IPS-18c (cell line): ENCODE data around the gene CNN3.

Experiments used
- H3K4me3 ChIP-seq: 2 replicates; pipeline ENCODE4 v1.7.0; 2013; ENCODE audit warnings: low read depth, mild to moderate bottlenecking, low read length, moderate library complexity; ENCODE audit not compliant: insufficient read depth
- H3K9me3 ChIP-seq: one replicate; pipeline ENCODE4 v1.6.1; 2013; ENCODE audit warnings: mild to moderate bottlenecking, low read length, moderate library complexity; ENCODE audit not compliant: control insufficient read depth, insufficient read depth

Gene CNN3

DNA sequence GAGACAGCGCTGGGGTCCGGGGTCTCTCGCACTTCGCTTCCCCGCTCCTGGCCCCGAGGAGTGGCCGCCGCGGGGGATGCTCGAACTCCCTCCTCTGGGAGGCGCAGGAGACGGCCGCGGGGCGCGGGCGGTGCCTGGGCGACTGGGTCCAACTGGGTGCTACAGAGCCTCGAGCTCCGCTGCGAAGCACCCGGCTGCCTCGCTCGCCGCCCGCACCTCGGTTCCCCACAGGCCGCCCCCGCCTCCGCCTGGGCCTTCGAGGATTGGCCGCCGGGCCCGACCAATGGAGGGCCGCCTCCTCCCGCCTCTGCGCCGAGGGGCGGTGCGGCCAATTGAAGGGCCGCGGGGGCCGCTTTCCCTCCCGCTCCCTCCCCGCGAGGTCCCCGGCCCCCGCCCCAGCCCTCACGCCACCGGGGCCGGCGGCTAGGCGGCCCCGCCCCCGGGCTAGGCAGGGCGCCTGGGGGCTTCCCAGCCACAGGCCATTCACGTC is at the start of gene CNN3:
Gene CNN3 (minus strand): TSS at position 196 of the 490 bp plus-strand sequence. CDS start 216 bp downstream, outside the sequence.
- H3K9me3 ChIP-seq, result no peaks in the 10 kb centered on the region
- H3K4me3 ChIP-seq, result peak within 1 kb of the TSS; percentile 90

DNA sequence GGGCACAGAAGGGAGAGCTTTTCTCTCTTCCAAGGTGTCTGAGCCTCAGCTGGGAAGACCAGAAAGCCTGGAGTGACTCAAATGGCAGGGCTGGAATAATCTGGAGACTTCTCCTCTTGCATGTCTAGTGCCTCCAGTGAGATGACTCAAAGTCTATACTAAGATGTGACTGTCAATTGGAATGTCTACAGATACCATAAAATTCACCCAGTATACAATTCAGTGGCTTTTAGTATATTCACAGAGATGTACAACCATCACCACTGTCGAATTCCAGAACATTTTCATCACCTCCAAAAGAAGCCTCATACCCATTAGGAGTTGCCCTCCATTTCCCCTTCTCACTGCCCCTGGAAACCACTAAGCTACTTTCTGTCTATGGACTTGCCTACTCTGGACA is 47.9 kb upstream of the CNN3 start:
- H3K4me3 ChIP-seq, result no peak overlapping the region

DNA sequence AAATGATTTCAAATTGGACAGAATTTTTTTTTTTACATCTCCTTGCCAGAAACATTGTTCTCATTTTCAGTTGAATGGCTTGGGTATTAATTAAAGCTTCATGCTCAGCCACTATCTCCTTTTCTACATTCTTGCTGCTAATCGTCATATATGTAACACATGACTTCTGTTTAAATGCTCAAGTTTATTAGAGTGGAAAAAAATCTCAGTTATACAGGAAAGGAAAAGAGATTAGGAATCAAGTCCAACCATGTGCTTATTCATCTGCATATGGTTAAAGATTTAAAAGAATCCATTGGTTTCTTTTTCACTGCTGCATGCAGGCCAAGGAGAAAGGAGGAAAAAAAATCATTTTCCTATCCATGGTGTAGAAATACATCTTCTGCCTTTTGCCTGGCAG is 47.3 kb upstream of the CNN3 start:
- no peaks in the 10 kb centered on the region for H3K9me3 ChIP-seq
- H3K4me3 ChIP-seq, result no peak overlapping the region

More for the DNA sequence above, 47.9 kb upstream of the CNN3 start:
- no peaks in the 10 kb centered on the region for H3K9me3 ChIP-seq

DNA sequence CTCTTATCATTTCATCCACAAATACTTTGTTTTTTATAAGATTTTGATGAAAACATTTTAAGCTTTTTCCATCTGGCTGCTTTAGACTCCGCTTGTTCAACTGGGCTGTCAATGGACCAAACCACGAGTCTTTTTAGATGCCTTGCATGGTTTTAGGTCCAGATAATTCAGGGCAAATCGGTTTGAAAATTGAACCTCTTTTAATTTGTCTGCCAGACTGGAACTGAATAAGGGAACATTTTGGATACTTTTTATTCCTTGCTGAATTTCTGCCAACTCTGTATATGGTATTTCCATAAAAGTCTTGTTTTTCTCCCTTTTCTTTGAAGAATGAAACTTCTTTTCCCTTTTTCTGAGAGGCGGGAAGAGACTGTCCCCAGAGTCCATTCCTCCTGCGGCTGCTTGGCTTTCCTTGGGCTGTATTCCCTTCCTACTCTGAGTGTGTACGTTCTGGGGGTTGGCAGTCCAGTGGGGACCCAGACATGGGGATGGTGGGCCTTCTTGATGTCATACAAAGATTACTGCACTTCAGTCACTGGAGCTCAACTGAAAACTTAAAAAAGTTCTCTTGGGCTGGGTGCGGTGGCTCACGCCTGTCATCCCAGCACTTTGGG is 46.5 kb upstream of the CNN3 start:
- H3K4me3 ChIP-seq, result no peak overlapping the region
- no peaks in the 10 kb centered on the region for H3K9me3 ChIP-seq

DNA sequence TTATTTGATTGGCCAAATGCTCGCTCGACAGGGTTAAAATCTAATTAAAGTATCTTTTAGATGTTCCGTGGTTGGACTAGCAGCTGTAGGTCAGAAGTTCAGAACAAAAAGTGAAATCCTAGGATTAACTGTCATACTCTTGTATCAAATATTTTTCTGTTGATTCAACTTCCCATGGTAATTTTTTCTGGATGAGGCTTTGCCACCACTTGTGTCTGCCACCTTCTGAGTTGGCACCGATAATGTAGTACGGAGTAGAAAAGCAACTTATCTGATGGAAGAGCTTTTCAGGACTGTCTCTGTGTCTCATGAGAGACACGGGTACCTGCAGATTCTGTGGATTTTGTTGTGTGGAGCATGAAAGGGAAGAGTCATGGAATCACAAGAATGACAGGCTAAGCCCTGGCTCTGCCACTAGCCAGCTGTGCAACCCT is 44.6 kb upstream of the CNN3 start:
- no peaks in the 10 kb centered on the region for H3K9me3 ChIP-seq
- no peak overlapping the region for H3K4me3 ChIP-seq

DNA sequence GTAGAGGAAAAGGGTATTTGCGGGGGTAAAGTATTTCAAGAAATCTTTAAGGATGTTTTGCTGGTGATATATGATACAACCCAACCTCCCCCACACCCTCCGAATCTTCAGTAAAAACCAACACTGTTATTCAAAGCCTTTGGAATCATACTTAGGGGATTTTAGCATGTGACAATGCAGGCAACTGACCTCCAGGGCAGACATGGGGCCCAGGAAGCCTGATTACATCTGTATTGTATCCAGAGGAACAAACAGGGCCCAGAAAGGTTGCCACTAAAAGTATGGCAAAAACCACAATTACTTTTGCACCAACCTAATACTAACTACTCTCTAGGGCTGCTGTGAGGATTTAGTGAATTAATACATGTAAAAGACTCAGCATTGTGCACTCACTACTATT is 43.9 kb upstream of the CNN3 start:
- Histone ChIP-seq H3K4me3 (no peak overlapping the region), H3K9me3 (no peaks in the 10 kb centered on the region)

DNA sequence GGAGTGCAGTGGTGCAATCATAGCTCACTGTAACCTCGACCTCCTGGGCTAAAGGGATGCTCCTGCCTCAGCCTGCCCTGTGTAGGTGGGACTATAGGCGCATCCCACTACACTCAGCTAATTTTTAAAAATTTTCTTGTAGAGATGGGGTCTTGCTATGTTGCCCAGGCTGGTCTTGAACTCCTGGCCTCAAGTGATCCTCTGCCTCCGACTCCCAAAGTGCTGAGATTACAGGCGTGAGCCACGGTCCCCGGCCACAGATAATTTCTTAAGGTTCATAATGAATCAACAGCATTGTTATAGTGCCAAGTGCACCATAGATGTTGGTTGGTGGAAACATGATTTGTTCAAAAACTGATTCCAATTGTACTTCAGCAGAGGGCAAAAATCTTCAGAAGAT is 42.2 kb upstream of the CNN3 start:
- Histone ChIP-seq H3K4me3 (no peak overlapping the region), H3K9me3 (no peaks in the 10 kb centered on the region)

DNA sequence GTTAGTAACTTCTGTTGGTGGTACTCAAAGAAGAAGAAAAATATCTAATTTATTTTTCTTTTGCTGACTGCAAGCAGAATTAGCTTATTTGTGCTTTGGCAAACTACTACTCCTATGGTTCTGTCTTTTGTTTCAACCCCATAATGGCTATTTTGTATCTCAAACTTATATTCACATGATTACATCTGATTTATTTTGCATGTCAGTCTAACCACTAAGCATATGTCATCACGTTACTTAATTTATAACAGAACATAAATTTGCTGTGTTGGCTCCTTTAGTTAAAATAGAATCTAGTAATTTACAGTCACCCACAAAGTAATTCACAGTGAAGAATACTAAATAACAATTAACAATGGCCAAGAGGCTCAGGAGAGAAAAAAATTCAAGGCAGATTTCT is 39.1 kb upstream of the CNN3 start:
- Histone ChIP-seq H3K4me3 (no peak overlapping the region), H3K9me3 (no peaks in the 10 kb centered on the region)

DNA sequence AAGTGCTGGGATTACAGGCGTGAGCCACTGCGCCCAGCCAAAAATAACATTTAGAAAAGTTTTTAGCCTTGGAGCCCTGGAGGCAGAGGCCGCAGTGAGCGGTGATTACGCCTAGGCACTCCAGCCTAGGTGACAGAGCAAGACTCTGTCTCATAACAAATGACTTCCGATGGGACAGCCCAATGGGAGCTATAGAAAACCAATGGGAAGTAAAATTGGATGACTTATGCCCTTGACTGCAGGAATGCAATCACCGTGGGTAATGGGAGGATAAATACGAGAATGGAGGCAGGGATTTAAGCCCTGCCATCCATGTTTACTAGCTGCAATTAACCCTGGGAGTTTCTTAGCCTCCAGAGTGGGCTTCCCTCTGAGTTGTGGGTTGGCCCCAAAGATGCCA is 37.0 kb upstream of the CNN3 start:
- H3K9me3 ChIP-seq, result no peaks in the 10 kb centered on the region

DNA sequence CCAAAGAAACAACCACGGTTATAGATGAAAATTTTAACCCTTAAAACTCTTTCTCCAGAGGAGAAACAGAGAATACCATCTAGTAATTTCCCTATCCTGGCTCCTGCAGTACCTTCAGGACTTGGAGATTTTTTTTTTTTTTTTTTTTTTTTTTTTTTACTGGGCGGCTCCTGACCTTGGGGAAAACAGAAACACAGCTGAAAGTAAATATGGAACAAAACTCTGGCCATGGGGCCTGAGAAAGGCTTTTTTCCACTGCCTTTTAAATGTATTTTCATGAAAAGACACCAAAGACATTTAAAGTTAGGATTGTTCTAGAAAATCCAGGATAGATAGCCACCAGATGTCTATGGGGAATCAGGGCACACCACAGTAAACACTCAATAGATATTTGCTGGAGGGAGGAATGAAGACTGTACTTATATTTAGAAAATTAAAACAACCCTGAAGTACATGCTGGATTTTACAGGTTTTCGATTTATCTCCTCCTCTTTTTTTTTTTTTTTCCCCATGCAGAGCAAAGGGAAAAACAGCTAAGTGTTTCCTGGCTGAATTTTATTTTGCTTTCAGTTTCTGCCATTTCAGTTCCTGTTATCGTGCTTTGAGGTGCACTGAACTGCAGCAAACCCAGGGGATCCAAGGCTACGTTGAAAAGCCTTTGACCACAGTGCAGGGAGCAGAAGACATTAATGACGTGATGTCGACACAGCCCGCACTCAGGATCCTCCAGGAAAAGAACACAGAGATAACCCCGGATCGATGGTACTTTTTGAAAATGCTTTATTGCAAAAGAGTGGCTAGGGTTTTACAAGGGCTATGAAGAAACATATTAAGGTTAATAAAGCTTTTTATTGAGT is 35.7 kb upstream of the CNN3 start:
- H3K4me3 ChIP-seq, result no peak overlapping the region
- H3K9me3 ChIP-seq, result no peaks in the 10 kb centered on the region

More for the DNA sequence above, 37.0 kb upstream of the CNN3 start:
- H3K4me3 ChIP-seq, result no peak overlapping the region

DNA sequence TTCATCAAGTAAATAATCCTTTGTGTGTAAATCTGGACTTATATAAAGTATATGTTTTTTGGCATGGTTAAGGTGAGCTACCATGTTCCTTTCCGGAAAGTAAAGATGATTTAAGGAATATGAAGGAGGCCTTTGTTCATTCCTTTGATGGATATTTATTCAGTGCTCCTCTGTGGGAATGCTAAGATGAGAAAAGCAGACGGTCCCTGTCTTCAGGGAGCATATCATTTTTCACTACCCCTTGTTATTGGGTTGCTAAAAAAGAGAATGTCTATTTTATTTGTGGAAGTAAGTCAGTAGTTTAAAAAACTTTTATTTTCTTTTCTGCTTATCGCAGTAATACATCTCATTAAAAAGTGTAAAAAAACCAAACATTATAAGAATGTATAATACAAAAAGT is 35.1 kb upstream of the CNN3 start:
- Histone ChIP-seq H3K4me3 (no peak overlapping the region), H3K9me3 (no peaks in the 10 kb centered on the region)

DNA sequence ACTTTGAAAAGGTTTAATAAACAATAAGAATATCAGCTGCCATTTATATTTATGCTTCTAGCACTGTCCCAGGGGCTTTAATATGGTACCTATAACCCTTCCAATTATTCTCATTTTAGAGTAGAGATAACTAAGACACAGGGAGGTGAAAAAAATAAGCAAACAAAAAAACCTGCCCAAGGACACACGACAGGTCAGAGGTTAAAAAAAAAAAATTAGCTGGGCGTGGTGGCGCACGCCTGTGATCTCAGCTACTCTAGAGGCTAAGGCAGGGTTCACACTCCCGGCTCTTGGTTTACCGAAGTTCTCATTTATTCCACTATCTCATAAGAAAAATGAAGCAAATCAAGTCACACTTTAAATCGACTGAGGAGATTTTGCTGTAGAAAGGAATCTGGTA is 34.7 kb upstream of the CNN3 start:
- H3K4me3 ChIP-seq, result no peak overlapping the region

DNA sequence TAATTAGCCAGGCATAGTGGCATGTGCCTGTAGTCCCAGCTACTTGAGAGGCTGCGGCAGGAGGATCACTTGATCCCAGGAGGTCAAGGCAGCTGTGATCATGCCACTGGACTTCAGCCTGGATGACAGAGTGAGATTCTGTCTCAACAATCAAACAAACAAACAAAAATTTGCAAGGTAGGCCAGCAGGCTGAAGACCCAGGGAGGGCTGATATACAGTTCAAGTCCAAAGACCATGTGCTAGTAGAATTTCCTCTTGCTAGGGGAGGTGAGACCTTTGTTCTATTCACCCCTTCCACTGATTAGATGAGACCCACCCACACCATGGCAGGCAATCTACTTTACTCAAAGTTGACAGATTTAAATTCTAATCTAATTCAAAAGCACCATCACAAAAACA is 31.2 kb upstream of the CNN3 start:
- Histone ChIP-seq H3K4me3 (no peak overlapping the region), H3K9me3 (no peaks in the 10 kb centered on the region)

More for the DNA sequence above, 34.7 kb upstream of the CNN3 start:
- H3K9me3 ChIP-seq, result no peaks in the 10 kb centered on the region

DNA sequence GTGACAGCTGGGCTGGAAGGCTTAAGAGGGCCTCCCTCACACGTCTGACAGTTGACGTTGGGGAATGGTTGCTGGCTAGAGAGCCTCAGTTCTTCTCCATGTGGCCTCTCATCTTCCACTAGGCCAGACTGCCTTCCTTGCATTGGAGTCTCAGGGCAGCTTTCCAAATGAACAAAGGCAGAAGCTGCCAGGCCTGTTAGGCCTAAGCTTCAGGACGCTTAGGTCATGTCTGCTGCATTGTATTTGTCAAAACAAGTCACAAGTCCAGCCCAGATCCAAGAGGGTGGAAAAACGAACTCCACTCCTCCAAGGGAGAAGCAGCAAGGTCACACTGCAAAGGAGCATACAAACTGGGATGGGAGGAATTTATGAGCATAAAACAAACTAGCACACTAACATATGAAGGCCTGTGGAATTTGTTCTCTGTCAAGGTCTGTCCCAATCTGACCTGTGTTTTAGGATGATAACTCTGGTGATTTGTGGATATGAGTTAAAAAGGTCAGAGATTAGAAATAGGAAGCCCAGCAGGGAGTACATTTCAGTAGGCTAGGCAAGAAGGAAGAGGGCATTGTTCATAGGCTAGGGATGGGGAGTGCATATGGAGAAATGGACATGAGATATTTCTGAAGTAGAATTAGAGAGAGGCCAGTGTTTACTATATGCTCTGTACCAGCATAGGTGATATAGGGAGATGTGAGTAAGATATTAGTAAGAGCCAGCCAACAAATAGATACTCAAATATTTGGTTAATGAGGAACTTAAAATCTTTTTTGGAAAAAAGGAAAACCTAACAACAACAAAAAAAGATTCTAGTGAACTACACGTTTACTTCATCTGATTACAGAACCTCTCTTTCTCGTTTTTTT is 29.1 kb upstream of the CNN3 start:
- Histone ChIP-seq H3K9me3 (no peaks in the 10 kb centered on the region), H3K4me3 (no peak overlapping the region)

DNA sequence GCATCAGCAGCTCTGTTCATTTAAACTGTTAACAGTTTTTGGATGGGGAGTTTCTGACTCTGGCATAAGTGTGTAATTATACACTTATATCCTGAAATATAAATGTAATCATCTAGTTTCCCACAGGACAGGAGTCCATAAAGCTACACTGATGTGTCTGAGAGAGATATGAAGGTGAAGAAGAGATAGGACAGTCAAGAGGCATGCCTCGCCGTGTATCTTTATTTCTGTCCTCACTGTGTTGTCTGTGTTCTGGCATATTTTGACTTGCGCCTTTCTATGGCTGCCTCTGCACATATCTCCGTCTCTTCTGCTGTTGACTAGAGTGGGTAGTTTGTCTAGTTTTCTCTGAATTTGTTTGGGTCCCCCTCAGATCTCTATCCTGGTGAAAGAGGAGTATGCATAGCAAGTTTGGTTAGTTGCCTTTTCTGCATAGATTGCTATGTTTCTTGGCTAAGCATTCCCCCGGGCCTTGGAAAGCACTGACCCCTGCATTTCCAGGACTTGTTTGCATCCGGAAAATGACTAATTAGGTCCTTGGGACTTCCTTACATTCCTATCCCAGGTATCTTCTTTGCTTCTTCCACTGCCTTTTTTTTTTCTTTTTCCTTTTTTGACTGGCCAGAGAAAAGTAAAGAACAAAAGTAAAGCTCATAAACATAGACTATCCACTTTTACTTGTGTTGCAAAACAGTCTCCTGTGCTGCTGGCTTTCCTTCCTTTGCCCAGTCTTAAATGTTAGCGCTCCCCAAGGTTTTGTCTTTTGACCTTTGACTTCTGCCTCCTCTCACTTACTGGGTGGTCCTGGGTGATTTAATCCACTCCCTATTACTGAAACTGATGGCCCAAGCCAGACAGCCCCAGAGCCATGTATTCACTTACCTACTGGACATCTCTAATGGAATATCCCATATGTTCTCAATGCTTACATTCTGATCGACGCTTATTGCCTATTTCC is 27.6 kb upstream of the CNN3 start:
- H3K9me3 ChIP-seq, result no peaks in the 10 kb centered on the region
- H3K4me3 ChIP-seq, result no peak overlapping the region

DNA sequence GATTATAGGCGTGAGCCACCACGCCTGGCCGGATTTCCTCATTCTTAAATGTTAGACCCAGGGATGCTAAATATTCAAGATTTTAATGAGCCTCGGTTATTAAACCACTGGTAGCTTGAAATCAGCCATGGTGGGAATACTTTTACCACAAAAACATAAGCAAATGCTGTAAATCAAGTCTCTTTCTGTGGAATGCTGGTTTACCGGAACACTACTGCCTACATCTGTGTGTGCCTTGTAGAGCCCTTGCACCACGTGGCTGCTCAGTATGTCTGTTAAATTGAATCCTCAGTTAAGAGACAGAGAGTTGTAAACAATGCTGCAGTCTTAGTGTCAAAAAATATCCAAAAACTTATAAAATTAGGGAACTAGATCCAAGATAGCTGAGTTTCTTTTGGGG is 26.8 kb upstream of the CNN3 start:
- H3K9me3 ChIP-seq, result no peaks in the 10 kb centered on the region
- no peak overlapping the region for H3K4me3 ChIP-seq
